K562 (cell line): ENCODE data around the gene MAST4. TPM values are rescaled to one million over a fixed set of nuclear protein-coding genes. Genes with fewer than 3 reads are reported as not detected.

Experiments
- ATAC-seq: fragments of 200-7000 bp; cut with Tn5 transposase; 3 replicates; pipeline ENCODE4 v1.9.1; 2020; ENCODE audit warnings: moderate library complexity
- BruUV-seq: library from RNA; stranded (reverse); fragments of 400-500 nt; replicated peaks from 2 replicates; lab custom pipeline; 2021; lab: Mats Ljungman, UMichigan
- CTCF ChIA-PET: fragments of 300-600 bp; formaldehyde crosslinking; extraction: SDS; loops from one replicate; lab custom pipeline; 2021; ENCODE audit warnings: low intra/inter-chr PET ratio; lab: Yijun Ruan, JAX
- POLR2A ChIA-PET: fragments of 300-600, 350-650 bp; sonication (Branson Sonifier 250); formaldehyde crosslinking; extraction: SDS; loops from one replicate; lab custom pipeline; 2021; ENCODE audit warnings: antibody characterized with exemption, inconsistent platforms; lab: Yijun Ruan, JAX
- DNase-seq, 4 experiments: peaks; one replicate each; pipeline versions ENCODE4 v3.0.0 to v3.0.0-alpha.2; 2011 to 2018; ENCODE audit warnings: low spot score in 3 of 4, mixed read lengths in 3 of 4; ENCODE audit errors: extremely low read depth in 1 of 4
- FAIRE-seq: peaks from 2 replicates; lab custom pipeline; 2011; peaks lifted over from hg19 to GRCh38; lab: Jason Lieb, UNC
- H2AFZ ChIP-seq: 2 replicates; pipeline ENCODE4 v1.6.0; 2011; ENCODE audit warnings: low read depth, low read length, control low read depth, inconsistent platforms
- H3K27ac ChIP-seq: fragments of 200-600 bp; 3 replicates; pipeline ENCODE4 v1.8.0; 2011; ENCODE audit warnings: low read depth, mild to moderate bottlenecking, control low read depth, inconsistent platforms, low read length, moderate library complexity, mixed read lengths; ENCODE audit errors: extremely low read depth
- H3K27me3 ChIP-seq, 2 experiments: fragments of 300-600 bp in 1 of 2; 2 replicates in 1 of 2; 3 replicates in 1 of 2; pipeline versions ENCODE4 v1.6.0 to v1.8.0; 2011; ENCODE audit warnings: inconsistent platforms in 2 of 2, low read length in 2 of 2, mild to moderate bottlenecking in 1 of 2, mixed read lengths in 1 of 2, moderate library complexity in 1 of 2; ENCODE audit not compliant: control insufficient read depth in 2 of 2, insufficient read depth in 2 of 2
- H3K36me3 ChIP-seq: fragments of 300-600 bp; 3 replicates; pipeline ENCODE4 v1.8.0; 2011; ENCODE audit warnings: mild to moderate bottlenecking, low read length, inconsistent platforms; ENCODE audit not compliant: control insufficient read depth, insufficient read depth
- H3K4me1 ChIP-seq, 2 experiments: fragments of 200-600 bp in 1 of 2; replicated peaks in 1 of 2; 2 replicates in 1 of 2; 3 replicates in 1 of 2; pipeline versions ENCODE4 v1.5.1 to v1.8.0; 2011; ENCODE audit warnings: inconsistent platforms in 2 of 2, low read length in 2 of 2, mild to moderate bottlenecking in 1 of 2, mixed read lengths in 1 of 2, moderate library complexity in 1 of 2; ENCODE audit not compliant: control insufficient read depth in 2 of 2, insufficient read depth in 2 of 2
- H3K4me2 ChIP-seq: 2 replicates; pipeline ENCODE4 v1.6.1; 2011; ENCODE audit warnings: low read length, control low read depth, inconsistent platforms, mixed read lengths; ENCODE audit not compliant: insufficient read depth
- H3K4me3 ChIP-seq: fragments of 200-600 bp; sonication (generic), shearing (Covaris generic); 2 replicates; pipeline ENCODE4 v1.5.1; 2016; ENCODE audit warnings: control low read depth, inconsistent platforms
- H3K79me2 ChIP-seq: fragments of 200-600 bp; 3 replicates; pipeline ENCODE4 v1.8.0; 2011; ENCODE audit warnings: low read length, inconsistent platforms; ENCODE audit not compliant: control insufficient read depth, insufficient read depth
- H3K9ac ChIP-seq, 2 experiments: 2 replicates each; pipeline versions ENCODE4 v1.6.0 to v1.6.1; 2011; ENCODE audit warnings: low read depth in 2 of 2, low read length in 2 of 2, control low read depth in 1 of 2, inconsistent platforms in 1 of 2, mild to moderate bottlenecking in 1 of 2, mixed read lengths in 1 of 2; ENCODE audit not compliant: insufficient read depth in 1 of 2
- H3K9me1 ChIP-seq: one replicate; pipeline ENCODE4 v1.6.0; 2011; ENCODE audit warnings: inconsistent platforms, mild to moderate bottlenecking, low read length, moderate library complexity; ENCODE audit not compliant: control insufficient read depth, insufficient read depth
- H3K9me3 ChIP-seq: replicated peaks from 2 replicates; pipeline ENCODE4 v1.5.1; 2011; ENCODE audit warnings: low read depth, low read length, inconsistent platforms; ENCODE audit not compliant: control insufficient read depth, insufficient read depth
- H4K20me1 ChIP-seq: replicated peaks from 2 replicates; pipeline ENCODE4 v1.6.1; 2011; ENCODE audit warnings: low read length, inconsistent platforms, mixed read lengths; ENCODE audit not compliant: control insufficient read depth, insufficient read depth
- CCNT2 ChIP-seq: IDR thresholded peaks from 2 replicates; pipeline ENCODE4 v1.6.1; 2011; ENCODE audit warnings: borderline replicate concordance, low read depth, mild to moderate bottlenecking, moderate library complexity, mixed read lengths, low read length; ENCODE audit not compliant: insufficient read length; ENCODE audit errors: extremely low read depth
- ERF ChIP-seq: fragments of 450-650 bp; formaldehyde crosslinking; IDR thresholded peaks from 2 replicates; pipeline ENCODE4 v1.4.0; 2020; ENCODE audit warnings: mild to moderate bottlenecking, mixed read lengths
- GTF2A2 ChIP-seq: IDR thresholded peaks from 2 replicates; pipeline ENCODE4 v1.6.1; 2016; ENCODE audit warnings: mild to moderate bottlenecking, missing genetic modification characterization, missing compliant biosample characterization
- NCOA4 ChIP-seq: fragments of 450-650 bp; IDR thresholded peaks from 2 replicates; pipeline ENCODE4 v1.6.1; 2018; ENCODE audit warnings: mild to moderate bottlenecking; ENCODE audit not compliant: partially characterized antibody
- NONO ChIP-seq, 2 experiments: fragments of 200-400 bp in 1 of 2; fragments of 450-650 bp in 1 of 2; formaldehyde crosslinking in 1 of 2; IDR thresholded peaks; 2 replicates each; pipeline ENCODE4 v1.6.1; 2017; ENCODE audit warnings: low read depth in 2 of 2, mild to moderate bottlenecking in 2 of 2, moderate library complexity in 2 of 2, low read length in 1 of 2
- PCBP1 ChIP-seq: fragments of 200-400 bp; formaldehyde crosslinking; IDR thresholded peaks from 2 replicates; pipeline ENCODE4 v1.6.1; 2018; ENCODE audit warnings: mild to moderate bottlenecking, low read depth, low read length; ENCODE audit not compliant: poor library complexity, severe bottlenecking
- PURB ChIP-seq: sonication (generic); formaldehyde crosslinking; IDR thresholded peaks from 2 replicates; pipeline ENCODE4 v1.9.0; 2021; ENCODE audit warnings: low read depth, mild to moderate bottlenecking, missing genetic modification reagents
- ZNF79 ChIP-seq: fragments of 250-450 bp; sonication (Bioruptor Pico); IDR thresholded peaks from 2 replicates; pipeline ENCODE4 v1.4.0; 2020; ENCODE audit warnings: low read depth, mild to moderate bottlenecking, moderate library complexity
- WGBS: fragments of 100-300 bp; shearing (Covaris generic); methylation state at CpG from one replicate; pipeline ENCODE4 v1.1.6; 2016; ENCODE audit warnings: low coverage, mixed read lengths; ENCODE audit not compliant: insufficient coverage; ENCODE audit errors: missing lambda C conversion rate; 5-methylcytosine and 5-hydroxymethylcytosine counted together
- in situ Hi-C: fragments of 300-500 bp; cut with MboI; formaldehyde crosslinking; loops from 4 replicates; pipeline ENCODE4 v1.15.0; 2018; ENCODE audit warnings: inconsistent platforms, mixed read lengths
- intact Hi-C: fragments of 100-400 bp; cut with micrococcal nuclease; formaldehyde crosslinking; loops from 2 replicates; pipeline ENCODE4 v1.14.2; 2022
- polyA plus RNA-seq, 8 experiments: library from polyadenylated mRNA; depleted of rRNA in 4 of 8; stranded (reverse) in 5 of 8; unstranded in 3 of 8; fragments of >200 nt; fragmentation: Nextera tagmentation in 2 of 8; fragmentation: Illumina TruSeq in 1 of 8; extraction: Ambion mirVana in 2 of 8; extraction: Trizol in 1 of 8; gene quantifications; 2 replicates each; pipeline versions ENCODE4 v1.2.1 to v1.2.3, GENCODE V29; 2011 to 2014; ENCODE audit warnings: inconsistent platforms in 1 of 8, missing spikeins in 1 of 8
- total RNA-seq, 7 experiments: library from RNA; depleted of rRNA in 6 of 7; stranded (reverse); fragments of >200 nt in 6 of 7; fragmentation: Illumina TruSeq in 2 of 7; extraction: Trizol in 2 of 7; gene quantifications; 2 replicates each; pipeline versions ENCODE4 v1.2.1 to v1.2.3, GENCODE V29; 2011 to 2021; ENCODE audit warnings: low replicate concordance in 1 of 7
- TF ChIP-seq, protein P1 (sequence below): fragments of 250-450 bp; sonication (Bioruptor Pico); IDR thresholded peaks from 2 replicates; pipeline ENCODE4 v1.8.0; 2022; ENCODE audit warnings: moderate library complexity, mild to moderate bottlenecking, inconsistent platforms
- TF ChIP-seq, protein P2 (sequence below): sonication (generic); formaldehyde crosslinking; IDR thresholded peaks from 2 replicates; pipeline ENCODE4 v1.8.1; 2023; ENCODE audit warnings: mild to moderate bottlenecking, missing genetic modification reagents
- TF ChIP-seq, protein P3 (sequence below): fragments of 450-650 bp; IDR thresholded peaks from 2 replicates; pipeline ENCODE4 v1.6.1; 2016; ENCODE audit warnings: antibody characterized with exemption

Gene MAST4
- total and polyA plus RNA-seq, 9 of the 15 experiments (the other 6 are each of a cell fraction or from before 2014, with no cell fraction given), result 0.88 to 10.1 (median 5.2) TPM

DNA sequence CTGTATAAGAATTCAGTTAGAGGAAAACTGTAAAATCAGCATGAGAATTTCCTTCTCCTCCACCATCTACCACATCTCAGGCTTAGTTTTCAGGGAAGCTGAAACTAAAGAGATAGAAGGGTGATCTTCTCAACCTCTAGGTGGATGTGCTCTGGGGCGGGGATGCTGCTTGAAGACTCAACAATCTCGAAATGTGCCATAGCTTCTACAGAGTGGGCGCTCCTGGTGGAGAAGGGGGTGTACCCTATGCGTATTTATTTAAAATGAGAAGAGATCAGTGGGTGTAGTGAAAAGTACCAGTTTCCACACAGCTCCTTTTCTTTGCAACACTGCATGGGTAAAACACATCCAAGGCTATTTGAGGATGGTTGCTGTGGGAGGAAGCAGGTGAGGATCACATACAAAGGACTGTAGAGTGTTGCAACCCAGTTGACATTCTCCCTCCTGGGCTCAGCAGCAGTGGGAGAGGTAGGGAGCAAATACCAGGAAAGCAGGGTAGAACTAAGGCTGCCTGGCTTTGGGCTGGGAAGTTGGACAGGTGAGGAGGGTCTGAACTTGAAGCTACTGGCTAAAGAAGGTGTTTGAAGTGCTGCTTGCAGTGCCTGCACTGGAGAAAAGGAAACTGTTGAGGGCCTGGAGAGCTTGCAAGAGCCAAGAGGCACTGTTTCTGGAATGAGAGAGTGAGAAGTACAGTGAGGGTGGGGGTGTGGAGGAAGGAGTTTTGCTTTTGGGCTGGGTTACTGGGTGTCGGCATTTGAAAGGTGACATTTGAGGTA, 73.1 kb downstream of the MAST4 start:
- WGBS, result 3% methylated on average over 5 of the region's 5 CpGs
- intact Hi-C loops, result no loop called here
- H3K4me1 ChIP-seq, result no peaks in the 10 kb centered on the region
- no peak overlapping the region for H3K27ac ChIP-seq
- H3K36me3 ChIP-seq, result no peaks in the 10 kb centered on the region
- BruUV-seq, result no TSS peak
- H3K79me2 ChIP-seq, result no peaks in the 10 kb centered on the region
- H3K4me3 ChIP-seq, result no peak overlapping the region
- H3K27me3 ChIP-seq, result no peaks in the 10 kb centered on the region; a peak in 1 of 5 replicates
- CTCF ChIA-PET, result no interaction called here
- POLR2A ChIA-PET, result interaction anchor here (0.6 to 0.7 kb wide), 2 partner anchors 52 to 98 kb away, joined by 3 to 4 read pairs; no protein-coding TSS in a partner anchor
- H3K9me3 ChIP-seq, result no peaks in the 10 kb centered on the region
- DNase-seq (no peak), FAIRE-seq (no peak), ATAC-seq (no peak)
- no peak overlapping the region for H3K4me2 ChIP-seq
- H4K20me1 ChIP-seq, result no peaks in the 10 kb centered on the region
- no peak overlapping the region for H3K9ac ChIP-seq
- no peaks in the 10 kb centered on the region for H3K9me1 ChIP-seq
- in situ Hi-C loops, result no loop called here
- no peak overlapping the region for H2AFZ ChIP-seq
- TF ChIP-seq, protein P1, sequence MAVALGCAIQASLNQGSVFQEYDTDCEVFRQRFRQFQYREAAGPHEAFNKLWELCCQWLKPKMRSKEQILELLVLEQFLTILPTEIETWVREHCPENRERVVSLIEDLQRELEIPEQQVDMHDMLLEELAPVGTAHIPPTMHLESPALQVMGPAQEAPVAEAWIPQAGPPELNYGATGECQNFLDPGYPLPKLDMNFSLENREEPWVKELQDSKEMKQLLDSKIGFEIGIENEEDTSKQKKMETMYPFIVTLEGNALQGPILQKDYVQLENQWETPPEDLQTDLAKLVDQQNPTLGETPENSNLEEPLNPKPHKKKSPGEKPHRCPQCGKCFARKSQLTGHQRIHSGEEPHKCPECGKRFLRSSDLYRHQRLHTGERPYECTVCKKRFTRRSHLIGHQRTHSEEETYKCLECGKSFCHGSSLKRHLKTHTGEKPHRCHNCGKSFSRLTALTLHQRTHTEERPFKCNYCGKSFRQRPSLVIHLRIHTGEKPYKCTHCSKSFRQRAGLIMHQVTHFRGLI, result no peak
- TF ChIP-seq, protein P2, sequence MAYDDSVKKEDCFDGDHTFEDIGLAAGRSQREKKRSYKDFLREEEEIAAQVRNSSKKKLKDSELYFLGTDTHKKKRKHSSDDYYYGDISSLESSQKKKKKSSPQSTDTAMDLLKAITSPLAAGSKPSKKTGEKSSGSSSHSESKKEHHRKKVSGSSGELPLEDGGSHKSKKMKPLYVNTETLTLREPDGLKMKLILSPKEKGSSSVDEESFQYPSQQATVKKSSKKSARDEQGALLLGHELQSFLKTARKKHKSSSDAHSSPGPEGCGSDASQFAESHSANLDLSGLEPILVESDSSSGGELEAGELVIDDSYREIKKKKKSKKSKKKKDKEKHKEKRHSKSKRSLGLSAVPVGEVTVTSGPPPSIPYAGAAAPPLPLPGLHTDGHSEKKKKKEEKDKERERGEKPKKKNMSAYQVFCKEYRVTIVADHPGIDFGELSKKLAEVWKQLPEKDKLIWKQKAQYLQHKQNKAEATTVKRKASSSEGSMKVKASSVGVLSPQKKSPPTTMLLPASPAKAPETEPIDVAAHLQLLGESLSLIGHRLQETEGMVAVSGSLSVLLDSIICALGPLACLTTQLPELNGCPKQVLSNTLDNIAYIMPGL (CRISPR knock-in tag), result no peak
- TF ChIP-seq CCNT2, result no peak
- TF ChIP-seq ERF, result no peak
- no peak for TF ChIP-seq PCBP1
- TF ChIP-seq, protein P3, sequence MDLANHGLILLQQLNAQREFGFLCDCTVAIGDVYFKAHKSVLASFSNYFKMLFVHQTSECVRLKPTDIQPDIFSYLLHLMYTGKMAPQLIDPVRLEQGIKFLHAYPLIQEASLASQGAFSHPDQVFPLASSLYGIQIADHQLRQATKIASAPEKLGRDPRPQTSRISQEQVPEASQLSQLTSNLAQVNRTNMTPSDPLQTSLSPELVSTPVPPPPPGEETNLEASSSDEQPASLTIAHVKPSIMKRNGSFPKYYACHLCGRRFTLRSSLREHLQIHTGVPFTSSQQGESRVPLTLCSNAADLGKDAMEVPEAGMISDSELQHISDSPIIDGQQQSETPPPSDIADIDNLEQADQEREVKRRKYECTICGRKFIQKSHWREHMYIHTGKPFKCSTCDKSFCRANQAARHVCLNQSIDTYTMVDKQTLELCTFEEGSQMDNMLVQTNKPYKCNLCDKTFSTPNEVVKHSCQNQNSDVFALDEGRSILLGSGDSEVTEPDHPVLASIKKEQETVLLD, result no peak
- TF ChIP-seq ZNF79 (CRISPR knock-in tag), result no peak
- TF ChIP-seq NONO (IDR thresholded peaks at IDR 0.05; ENCODE audit: low read depth in 2 of 2, low read length in 1 of 2), result no peak
- TF ChIP-seq NCOA4, result no peak
- no peak for TF ChIP-seq GTF2A2
- no peak for TF ChIP-seq PURB
